Measurements from ENCODE around the gene IBA57. TPM values are rescaled to one million over a fixed set of nuclear protein-coding genes. Genes with fewer than 3 reads are reported as not detected.

Gene IBA57
- polyA plus RNA-seq, 3 donors = 5.9 to 8.1 (median 6.1) TPM

DNA sequence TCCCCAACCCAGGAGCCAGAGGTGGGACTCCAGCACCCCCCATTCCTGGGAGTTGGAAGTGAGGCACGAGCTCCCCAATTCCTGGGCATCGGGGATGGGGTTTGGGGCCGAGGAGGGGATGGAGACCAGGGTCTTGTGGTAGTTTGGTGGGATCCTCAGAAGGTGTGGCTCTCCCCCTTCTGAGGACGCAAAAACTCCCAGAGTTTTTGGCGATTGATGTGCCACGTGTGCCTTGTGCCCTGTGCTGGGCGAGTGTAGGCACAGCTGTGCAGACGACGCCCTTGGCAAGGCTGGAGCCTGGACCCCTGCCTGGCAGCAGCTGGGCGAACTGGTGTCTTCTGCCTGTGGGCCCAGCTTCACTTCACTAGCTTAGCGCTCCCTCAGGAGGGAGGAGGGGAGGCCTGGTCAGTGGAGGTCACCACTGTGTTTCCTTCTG lies 22.9 kb upstream of the IBA57 start:
- no peak for DNase-seq

DNA sequence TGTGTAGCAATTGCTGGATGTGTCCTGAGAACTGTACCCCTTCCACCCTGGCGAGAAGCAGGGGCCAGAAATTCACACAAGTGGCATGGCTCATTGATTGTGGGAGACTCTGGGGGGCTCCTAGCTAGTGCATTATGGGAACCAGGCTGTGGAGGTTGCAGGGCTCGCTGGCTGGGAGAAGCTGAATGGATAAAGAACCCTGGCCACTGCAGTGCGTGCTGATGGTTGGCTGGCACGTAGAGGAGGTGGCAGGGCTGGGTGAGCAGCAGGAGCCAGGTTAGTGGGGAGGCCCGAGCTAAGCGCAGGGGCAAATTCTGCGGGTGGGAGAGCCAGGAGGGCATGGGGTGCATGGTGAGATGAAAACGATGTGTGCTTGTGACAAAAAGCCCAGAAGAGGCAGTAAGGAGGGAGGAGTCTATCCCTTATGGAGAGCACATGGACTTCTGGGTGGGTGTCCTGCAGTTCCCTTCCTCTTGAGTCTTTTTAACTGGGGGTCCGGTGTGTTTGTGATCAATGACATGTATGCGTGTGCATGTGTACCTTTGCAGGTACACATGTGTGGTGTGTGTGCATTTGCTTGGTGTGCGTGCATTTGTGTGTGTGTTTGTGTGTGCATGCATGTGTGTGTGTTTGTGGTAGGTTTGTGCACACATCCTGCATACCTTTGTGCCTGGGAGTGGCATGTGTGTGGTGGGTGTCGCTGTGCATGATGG lies 22.0 kb upstream of the IBA57 start:
- no peak for DNase-seq

DNA sequence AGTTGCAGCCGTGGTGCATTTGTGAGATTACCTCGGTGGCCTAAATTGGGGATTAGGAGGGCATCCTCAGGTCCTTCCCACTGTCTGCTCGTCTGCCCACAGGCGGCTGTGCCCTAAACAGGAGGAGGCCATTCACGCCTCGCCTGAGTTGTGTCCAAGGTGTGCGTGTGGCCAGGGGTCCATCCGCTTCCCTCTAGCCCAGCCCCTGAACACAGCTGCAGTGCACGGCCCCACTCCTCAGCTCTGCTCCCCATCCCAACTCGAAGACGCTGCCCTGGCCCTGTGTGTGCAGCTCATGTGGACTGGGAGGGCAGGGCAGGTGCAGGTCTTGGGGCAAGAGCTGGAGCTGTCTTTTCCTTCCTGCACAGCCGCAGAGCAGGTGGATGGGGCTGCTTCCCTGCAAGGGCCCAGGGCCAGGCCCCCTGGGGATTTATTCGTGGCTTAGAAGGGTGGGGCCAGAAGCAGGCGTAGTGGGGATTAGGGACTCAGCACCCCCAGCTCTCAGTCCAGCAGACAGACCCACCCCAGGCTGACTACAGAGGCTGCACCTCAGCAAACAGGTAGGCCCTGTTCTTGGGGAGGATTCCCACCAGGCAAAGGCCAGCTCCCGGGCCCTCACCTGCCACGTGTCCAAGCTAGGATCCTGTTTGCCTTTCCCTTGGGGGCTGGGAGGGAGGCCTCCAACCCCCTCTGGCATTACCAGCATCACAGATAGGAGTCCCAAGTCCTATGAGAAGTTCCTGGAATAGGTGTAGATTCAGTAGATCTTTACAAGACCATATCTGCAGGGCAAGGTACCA lies 21.2 kb upstream of the IBA57 start:
- no peak for DNase-seq

DNA sequence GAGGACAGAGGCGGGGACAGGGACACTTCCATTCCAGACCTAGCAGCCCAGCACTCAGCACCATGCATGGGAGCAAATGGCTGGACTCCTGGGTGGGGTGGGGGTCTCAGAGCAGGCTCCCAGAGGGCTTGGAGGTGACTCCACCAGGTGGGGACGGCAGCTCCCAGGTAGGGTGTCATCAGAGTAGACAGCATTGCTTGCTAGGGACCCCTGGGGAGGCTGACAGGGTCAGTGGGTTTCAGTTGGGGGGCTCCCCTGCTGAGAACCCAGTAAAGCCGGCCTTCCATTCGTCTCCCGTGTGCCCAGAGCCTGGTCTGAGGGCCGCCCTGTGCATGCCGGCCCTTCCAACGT lies 20.6 kb upstream of the IBA57 start:
- DNase-seq = no peak

DNA sequence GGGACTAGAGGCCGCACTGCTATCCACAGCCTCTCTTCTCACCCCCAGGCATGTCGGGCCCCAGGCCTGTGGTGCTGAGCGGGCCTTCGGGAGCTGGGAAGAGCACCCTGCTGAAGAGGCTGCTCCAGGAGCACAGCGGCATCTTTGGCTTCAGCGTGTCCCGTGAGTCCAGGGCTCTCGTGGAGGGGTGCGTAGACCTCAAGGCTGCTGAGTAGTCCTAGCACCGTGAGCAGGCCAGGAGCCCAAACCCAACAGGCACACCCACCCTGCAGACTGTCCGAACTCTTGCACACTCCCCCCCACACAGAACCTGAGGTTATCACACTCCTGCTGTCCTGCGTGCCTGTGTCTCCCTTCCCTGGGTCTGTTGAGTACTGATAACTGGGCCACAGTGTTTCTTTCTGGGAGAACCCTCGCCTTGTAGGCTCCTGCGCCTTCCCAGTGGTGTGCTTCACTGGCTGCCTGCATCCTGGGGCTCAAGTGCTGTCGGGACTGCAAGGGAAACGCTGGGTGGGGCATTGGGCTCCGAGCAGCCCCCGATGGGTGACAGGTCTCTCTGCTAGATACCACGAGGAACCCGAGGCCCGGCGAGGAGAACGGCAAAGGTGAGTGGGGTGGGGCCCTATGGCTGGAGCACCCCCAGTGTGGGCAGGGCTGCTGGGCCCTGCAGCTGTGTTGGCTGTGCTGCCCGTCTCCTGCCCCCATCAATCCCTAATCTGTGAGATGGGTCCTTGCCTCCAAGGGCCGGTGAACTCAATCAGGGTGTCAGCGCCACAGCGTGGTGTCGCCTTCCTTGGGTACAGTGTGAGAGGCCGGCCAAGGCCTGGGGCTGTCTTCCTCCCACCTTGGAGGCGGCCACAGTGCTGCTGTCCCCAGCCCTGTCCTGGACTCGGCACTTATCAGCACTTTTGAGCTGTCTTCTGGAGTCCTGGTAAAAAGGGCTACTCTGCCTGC lies 19.9 kb upstream of the IBA57 start:
- DNase-seq = no peak

DNA sequence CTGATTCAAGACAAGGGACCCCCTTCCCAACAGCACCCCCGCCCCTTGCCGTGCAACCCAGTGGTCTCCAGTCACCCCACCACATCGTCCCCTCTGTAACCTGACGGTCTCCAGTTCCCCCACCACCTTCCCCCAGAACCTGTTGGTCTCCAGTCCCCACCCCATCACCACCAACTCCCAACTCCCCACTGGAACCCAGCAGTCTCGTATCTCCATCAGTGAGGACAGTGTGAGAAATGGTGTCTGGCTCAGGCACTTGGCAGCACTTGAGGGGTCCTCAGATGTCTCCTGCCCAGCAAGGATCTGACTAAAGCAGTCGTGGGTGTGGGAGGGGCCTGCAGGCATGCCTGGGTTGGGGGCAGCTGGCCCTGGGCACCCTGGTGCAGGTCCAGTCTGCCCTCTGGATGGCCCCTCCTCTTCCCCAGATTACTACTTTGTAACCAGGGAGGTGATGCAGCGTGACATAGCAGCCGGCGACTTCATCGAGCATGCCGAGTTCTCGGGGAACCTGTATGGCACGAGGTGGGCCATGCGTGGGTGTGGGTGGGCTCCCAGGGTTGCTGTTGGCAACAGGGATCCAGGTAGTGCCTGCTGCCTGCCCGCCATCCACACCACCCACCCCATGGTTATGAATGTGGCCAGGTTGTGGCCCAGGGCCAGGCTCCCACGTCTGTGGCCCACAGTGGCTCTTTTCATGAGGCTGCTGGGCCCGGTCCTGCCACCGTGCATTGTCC lies 19.0 kb upstream of the IBA57 start:
- DNase-seq = no peak

DNA sequence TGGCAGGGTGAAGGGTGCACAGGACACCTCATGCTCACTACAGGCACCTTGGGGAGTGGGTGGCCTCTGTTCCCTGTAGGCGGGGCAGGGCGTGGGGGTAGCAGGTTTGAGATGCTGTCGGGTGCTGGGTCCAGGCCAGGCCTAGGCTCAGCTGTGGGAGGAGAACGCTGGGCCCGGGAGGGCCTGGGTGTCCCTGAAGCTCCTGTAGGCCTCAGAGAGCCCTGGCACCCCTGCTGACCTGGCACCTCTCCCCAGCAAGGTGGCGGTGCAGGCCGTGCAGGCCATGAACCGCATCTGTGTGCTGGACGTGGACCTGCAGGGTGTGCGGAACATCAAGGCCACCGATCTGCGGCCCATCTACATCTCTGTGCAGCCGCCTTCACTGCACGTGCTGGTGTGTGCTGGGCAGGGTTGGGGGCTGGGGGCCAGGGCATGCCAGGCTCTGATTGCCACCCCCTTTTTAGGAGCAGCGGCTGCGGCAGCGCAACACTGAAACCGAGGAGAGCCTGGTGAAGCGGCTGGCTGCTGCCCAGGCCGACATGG lies 18.4 kb upstream of the IBA57 start:
- DNase-seq = no peak

DNA sequence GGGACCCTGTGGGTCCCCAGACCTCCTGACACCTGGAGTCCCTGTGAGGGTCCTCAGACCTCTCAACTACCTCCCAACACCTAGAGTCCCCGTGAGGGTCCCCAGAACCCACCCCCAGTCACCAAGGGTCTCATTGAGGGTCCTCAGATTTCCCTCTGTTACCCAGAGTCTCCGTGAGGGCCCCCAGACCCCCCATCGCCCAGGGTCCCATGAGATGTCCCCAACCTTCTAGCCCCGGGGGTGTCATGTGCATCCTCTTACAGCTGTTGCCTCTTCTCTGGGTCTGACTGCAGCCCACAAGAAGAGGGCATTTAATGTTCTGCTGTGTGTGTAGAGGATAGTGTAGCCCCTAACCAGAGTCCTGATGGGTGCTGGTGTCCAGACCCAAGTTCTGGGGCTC lies 17.8 kb upstream of the IBA57 start:
- no peak for DNase-seq

DNA sequence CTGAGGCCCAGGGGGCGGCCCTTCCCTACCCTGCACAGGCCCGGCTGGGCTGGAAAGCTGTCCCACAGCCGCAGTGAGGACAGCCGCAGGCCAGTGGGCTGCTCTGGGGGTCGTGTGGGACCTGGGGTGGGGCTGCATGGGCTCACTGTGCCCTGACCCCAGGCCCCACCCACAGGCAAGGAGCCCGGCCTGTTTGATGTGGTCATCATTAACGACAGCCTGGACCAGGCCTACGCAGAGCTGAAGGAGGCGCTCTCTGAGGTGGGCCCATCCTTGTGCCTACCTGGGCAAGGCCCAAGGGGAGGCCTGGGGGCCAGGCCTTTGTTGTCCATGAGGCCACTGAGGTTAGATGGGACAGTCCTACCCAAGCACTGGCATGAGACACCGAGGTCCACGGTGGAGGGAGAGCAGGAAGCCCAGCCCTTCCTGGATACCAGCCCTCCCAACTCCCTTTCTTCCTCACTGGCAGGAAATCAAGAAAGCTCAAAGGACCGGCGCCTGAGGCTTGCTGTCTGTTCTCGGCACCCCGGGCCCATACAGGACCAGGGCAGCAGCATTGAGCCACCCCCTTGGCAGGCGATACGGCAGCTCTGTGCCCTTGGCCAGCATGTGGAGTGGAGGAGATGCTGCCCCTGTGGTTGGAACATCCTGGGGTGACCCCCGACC lies 17.3 kb upstream of the IBA57 start:
- DNase-seq = no peak

DNA sequence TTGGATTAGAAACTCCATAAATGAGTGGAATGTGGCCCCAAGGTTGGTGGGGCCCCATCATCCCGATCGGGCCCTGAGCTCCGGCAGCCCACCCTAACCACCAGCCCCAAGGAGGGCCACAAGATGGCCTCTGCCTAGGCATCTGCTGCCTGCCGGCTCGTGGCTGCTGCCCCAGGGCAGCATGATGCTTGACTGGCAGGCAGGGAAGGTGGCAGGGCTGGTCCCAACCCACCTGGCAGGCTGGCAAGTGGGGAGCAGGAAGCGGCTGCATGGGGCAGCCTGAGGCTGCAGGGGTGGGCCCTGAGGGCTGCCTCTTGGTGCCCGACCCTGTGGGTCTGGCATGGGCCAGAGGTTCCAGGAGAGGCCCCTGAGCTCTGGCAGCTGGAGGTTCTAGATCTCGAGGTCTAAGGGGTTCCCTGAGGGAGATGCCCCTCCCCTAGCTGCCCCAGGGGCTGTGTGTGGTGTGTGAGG lies 16.6 kb upstream of the IBA57 start:
- DNase-seq = no peak

DNA sequence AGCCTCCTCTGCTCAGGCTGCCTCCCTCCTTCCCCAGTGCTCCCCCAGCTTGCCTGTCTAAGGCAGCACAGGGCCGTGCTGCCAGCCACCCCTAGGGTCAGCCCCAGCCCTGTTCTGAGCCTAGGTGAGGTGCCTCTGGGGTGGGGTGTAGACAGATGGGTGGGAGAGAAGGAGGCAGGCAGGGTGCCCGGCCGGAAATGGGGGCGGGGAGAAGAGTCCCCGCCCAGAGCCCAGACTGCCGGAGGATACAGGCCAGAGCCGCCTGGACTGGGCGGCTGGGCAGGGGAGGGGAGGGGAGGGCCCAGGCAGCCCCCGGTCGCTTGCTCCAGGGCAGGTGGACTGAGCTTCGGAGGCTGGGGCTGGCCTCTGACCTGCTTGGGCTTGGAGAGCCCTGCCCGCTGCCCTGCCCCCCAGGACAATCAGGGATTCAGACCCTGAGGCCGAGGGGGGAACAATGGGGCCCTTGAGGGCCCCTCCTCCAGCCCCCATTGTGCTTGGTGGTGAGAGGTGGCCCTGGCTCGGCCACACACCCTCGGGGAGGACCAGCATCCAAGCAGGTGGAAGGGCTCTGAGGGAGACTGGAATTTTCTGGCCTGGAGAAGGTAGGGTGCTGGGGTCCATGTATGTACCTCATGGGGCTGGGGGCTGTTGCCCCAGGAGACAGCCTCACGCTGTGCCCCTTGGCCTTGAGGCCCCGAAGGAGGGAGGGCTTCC lies 16.0 kb upstream of the IBA57 start, which contains the start of gene GJC2:
TSS of gene GJC2 (plus strand) at position 525 of the 714 bp plus-strand sequence. CDS start 7,829 bp downstream, outside the sequence.
- no peak for DNase-seq

DNA sequence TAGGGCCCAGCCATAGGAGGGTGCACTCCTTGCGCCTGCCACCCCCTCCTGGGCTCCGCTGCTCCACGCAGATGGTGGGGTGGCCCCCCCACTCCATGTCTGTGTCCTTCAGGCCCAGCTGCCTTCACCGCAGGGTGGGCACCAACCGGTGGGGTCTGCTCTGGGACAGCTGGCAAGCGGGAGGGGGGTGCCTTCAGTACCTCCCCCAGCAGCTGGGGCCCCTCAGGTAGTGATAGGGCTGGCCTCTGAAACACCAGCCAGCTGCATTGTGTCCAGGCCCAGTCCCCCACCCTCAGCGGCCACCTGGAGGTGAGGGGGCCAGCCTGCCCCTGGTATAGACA lies 15.5 kb upstream of the IBA57 start:
- DNase-seq = no peak

DNA sequence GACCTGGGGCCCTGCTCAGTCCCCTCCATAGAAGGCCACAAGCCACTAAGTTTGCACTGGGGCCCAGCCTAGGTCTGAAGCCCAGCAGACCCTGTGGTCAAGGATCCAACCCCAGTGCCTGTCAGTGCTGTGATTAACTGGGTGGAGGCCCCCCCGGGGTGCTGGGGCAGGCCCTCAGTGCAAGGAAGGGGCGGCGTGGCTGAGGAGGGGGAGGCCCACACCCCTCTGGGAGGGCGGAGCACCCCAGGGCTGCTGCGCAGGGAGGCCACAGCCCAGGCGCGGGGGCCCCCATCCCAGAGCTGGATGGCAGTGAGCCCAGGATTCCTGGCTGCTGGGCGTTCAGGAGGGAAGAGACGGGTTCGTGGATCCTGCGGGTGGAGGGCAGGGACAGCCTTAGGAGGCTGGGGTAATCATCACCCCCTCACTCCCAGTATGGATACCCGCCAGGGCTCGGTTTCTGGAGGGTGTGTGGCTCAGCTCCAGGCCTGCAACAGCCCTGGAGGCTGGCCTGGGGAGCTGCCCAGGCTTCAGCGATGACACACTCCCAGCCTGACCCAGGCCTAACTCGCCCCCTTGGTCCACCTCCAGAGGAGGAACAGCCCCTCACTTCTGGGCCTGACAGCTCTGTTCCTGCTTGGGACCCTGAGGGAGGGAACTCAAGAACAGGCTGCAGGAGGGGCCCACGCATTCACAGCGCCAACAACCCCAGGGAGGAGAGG lies 15.0 kb upstream of the IBA57 start:
- DNase-seq = no peak

DNA sequence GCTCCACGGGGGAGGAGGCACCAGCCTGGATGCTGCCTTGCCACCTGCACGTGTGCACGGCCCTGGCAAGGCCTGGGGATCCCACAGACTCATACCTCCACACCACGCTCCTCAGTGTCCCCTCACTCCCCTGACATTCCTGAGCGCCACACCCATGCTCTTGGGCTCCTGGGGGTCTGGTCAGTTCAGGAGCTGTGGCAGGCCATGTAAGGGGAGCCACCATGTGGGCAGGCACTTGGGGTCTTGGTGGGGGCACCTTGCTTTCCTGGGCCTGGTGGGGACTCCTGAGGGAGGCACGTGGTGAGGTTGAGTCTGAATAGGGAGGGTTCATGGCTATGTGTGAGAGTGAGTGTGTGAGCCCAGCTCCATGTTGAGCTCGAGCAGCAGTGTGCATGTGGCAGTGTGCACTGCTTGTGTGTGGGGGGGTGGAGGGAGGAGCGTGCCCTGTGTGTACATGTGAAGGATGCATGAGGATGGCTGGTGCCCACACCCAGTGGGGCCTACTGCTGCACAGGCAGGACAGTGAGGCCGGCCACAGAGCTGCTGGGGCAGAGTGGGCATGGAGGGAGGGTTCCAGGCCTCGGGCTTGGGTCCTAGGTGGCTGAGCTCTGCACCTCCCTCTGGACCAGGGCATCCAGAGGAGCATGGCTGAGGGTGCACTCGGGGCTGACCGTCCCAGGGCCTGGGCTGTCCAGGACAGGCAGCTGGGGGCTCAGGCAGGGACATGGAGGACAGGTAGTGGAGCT lies 14.3 kb upstream of the IBA57 start:
- no peak for DNase-seq

DNA sequence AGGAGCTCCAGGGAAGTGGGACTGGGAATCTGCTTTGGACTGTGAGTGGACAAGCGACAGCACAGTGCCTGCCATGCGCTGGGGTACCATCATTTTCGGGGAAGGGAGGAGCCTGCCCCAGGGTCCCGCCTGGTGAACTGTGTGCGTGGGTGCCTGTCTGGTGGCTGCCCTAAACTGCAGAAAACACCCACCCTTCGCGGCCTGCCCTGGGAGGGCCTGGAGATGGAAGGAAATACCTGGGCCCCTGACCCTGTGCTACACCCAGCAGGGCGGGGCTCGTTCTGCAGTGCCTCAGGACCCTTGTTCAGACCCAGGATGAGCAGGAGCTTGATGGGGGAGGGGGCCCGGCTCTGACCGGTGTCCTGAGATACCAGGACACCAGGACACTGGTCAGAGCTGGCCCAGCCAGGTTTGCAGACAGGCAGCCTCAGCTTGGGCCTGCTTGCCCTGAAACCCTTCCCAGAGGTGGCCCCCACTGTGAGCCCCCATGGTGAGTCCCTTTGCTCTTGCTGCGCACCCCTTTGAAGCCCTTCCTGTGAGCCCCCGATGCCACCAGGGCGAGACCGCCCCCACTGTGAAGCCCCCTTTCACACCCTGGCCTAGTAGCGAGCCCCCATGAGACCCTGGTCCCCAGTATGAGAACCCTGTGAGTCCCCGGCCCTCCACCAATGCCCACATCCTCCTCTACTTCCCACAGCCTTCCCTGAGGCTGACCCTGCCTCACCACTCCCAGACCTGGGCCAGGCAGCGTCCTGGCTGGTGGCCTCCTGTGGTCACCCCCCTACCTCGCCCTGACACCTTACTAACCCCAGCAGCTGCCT lies 13.3 kb upstream of the IBA57 start:
- DNase-seq = no peak

DNA sequence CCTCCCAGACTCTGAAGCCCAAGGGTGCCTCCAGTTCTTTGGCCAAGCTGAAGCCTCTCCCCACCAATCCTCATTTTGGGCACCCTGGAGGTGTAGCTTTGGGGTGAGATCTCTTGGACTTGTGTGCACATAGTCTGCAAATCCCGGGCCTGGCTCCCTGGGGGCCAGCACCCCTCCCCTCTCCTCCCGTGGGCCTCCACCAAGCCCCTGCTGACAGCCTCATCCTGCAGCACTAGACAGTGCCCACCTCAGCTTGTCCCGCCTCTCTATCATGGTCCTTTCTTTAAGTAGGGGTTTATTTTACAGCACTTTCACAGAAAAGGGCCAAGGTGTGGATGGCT lies 12.7 kb upstream of the IBA57 start:
- DNase-seq = no peak

DNA sequence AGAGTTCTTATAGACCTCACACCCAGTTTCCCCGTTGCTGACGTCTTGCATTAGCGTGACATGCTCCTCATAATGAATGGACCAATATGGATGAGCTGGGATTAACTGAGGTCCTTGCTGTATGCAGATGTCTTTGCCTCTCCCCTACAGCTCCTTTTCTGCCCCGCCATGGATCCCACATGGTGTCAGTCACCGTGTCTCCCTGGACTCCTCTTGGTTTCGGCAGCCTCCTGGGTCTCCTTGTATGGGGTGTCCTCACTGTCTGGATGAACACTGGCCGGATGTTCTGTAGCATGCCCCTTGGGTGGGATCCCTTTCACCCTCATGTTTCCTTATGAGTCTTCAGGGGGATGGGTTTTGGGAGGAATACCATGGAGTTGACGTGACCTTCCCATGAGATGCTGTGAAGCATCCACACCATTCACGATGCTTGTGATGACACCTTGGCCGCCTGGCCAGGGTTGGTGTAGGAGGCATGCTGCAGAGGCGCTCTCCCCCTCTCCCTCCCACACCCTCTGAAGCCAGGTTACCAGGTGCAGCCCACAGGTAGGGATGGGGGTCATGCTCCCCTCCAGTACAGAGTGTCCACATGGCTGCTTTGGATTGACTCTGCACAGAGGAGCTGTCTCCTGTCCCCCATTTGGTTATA lies 11.5 kb upstream of the IBA57 start:
- DNase-seq = no peak
